Keratinocyte (primary cell): ENCODE measurements around the gene CCND2. TPM values are rescaled to one million over a fixed set of nuclear protein-coding genes. Genes with fewer than 3 reads are reported as not detected.

ENCODE experiments used
- DNase-seq: peaks from one replicate; pipeline ENCODE4 v3.0.0-alpha.2; 2011; ENCODE audit warnings: low read depth, missing footprints, low spot score
- FAIRE-seq: peaks from 2 replicates; lab custom pipeline; 2011; peaks lifted over from hg19 to GRCh38; lab: Jason Lieb, UNC
- H2AFZ ChIP-seq: 2 replicates; pipeline ENCODE4 v1.6.0; 2012; ENCODE audit warnings: low read length, control low read depth, inconsistent platforms; ENCODE audit not compliant: control insufficient read depth
- H3K27ac ChIP-seq: 2 replicates; pipeline ENCODE4 v1.5.1; 2011; ENCODE audit warnings: low read length; ENCODE audit not compliant: control insufficient read depth, insufficient read depth
- H3K27me3 ChIP-seq: 3 replicates; pipeline ENCODE4 v1.6.0; 2011; ENCODE audit warnings: low read length; ENCODE audit not compliant: control insufficient read depth, insufficient read depth; ENCODE audit errors: extremely low read depth
- H3K36me3 ChIP-seq, 2 experiments: 2 replicates in 1 of 2; 3 replicates in 1 of 2; pipeline ENCODE4 v1.5.1; 2011; ENCODE audit warnings: low read length in 2 of 2, mild to moderate bottlenecking in 1 of 2; ENCODE audit not compliant: control insufficient read depth in 2 of 2, insufficient read depth in 2 of 2; ENCODE audit errors: extremely low read depth in 1 of 2
- H3K4me1 ChIP-seq: 3 replicates; pipeline ENCODE4 v1.5.1; 2011; ENCODE audit warnings: low read length; ENCODE audit not compliant: control insufficient read depth, insufficient read depth; ENCODE audit errors: extremely low read depth
- H3K4me2 ChIP-seq: 3 replicates; pipeline ENCODE4 v1.6.0; 2011; ENCODE audit warnings: low read depth, low read length; ENCODE audit not compliant: control insufficient read depth, insufficient read depth; ENCODE audit errors: extremely low read depth
- H3K4me3 ChIP-seq, 3 experiments: fragments of 200-600 bp in 1 of 3; sonication (generic) in 1 of 3; 2 replicates in 2 of 3; 3 replicates in 1 of 3; pipeline ENCODE4 v1.5.1; 2011 to 2016; ENCODE audit warnings: low read length in 3 of 3, mild to moderate bottlenecking in 3 of 3, control low read depth in 2 of 3, inconsistent platforms in 1 of 3, low read depth in 1 of 3, mixed read lengths in 1 of 3, mixed run types in 1 of 3, moderate library complexity in 1 of 3; ENCODE audit not compliant: control insufficient read depth in 2 of 3, insufficient read depth in 2 of 3; ENCODE audit errors: extremely low read depth in 1 of 3
- H3K79me2 ChIP-seq: 2 replicates; pipeline ENCODE4 v1.6.0; 2012; ENCODE audit warnings: low read length; ENCODE audit not compliant: control insufficient read depth, insufficient read depth
- H3K9ac ChIP-seq: 3 replicates; pipeline ENCODE4 v1.6.0; 2011; ENCODE audit warnings: low read length; ENCODE audit not compliant: control insufficient read depth, insufficient read depth; ENCODE audit errors: extremely low read depth
- H3K9me1 ChIP-seq: 3 replicates; pipeline ENCODE4 v1.6.0; 2011; ENCODE audit warnings: low read length; ENCODE audit not compliant: control insufficient read depth, insufficient read depth; ENCODE audit errors: extremely low read depth
- H3K9me3 ChIP-seq: 2 replicates; pipeline ENCODE4 v1.5.1; 2012; ENCODE audit warnings: low read depth, low read length; ENCODE audit not compliant: control insufficient read depth
- H4K20me1 ChIP-seq: 3 replicates; pipeline ENCODE4 v1.6.0; 2011; ENCODE audit warnings: low read length; ENCODE audit not compliant: control insufficient read depth, insufficient read depth; ENCODE audit errors: extremely low read depth
- CTCF ChIP-seq, 3 experiments: IDR thresholded peaks in 1 of 3; conservative IDR thresholded peaks in 1 of 3; optimal IDR thresholded peaks in 1 of 3; 2 replicates in 2 of 3; 3 replicates in 1 of 3; pipeline versions ENCODE3 to v1.5.1; 2011; ENCODE audit warnings: low read length in 3 of 3, mild to moderate bottlenecking in 3 of 3, moderate library complexity in 2 of 3, control low read depth in 1 of 3, inconsistent platforms in 1 of 3; ENCODE audit not compliant: insufficient read depth in 2 of 3; ENCODE audit errors: extremely low read depth in 1 of 3
- EZH2 ChIP-seq: IDR thresholded peaks from one replicate; pipeline ENCODE4 v1.6.1; 2012; ENCODE audit warnings: inconsistent platforms, mild to moderate bottlenecking, low read length, moderate library complexity
- dilution Hi-C: fragments of 300-500 bp; cut with MboI; formaldehyde crosslinking; loops from one replicate; pipeline ENCODE4 v1.7.0; 2020; ENCODE audit warnings: low sequenced_read_pairs; ENCODE audit not compliant: extremely low pct_ligation_motif_present
- polyA plus RNA-seq, 5 experiments: library from polyadenylated mRNA; depleted of rRNA in 3 of 5; stranded (reverse) in 3 of 5; stranded (forward) in 1 of 5; unstranded in 1 of 5; fragments of >200 nt; gene quantifications; 1 replicate in 1 of 5; 2 replicates in 3 of 5; 3 replicates in 1 of 5; pipeline versions ENCODE4 v1.2.1 to v1.2.3, GENCODE V29; 2011 to 2012; ENCODE audit warnings: missing spikeins in 2 of 5, low read depth in 1 of 5, low replicate concordance in 1 of 5

The CCND2 gene
- polyA plus RNA-seq, 1 donor (not counting 4 experiments of a cell fraction or from before 2014, with no cell fraction given): 324 TPM

GRCh38 chr12:4238577-4238976, 35.0 kb upstream of the CCND2 start:
- no peak overlapping the region for H3K27ac ChIP-seq
- FAIRE-seq (no peak), DNase-seq (no peak)
- H4K20me1 ChIP-seq: no peaks in the 10 kb centered on the region
- dilution Hi-C loops: no loop called here
- no peaks in the 10 kb centered on the region for H3K79me2 ChIP-seq
- H3K9me3 ChIP-seq: no peaks in the 10 kb centered on the region
- H3K9me1 ChIP-seq: no peaks in the 10 kb centered on the region
- no peaks in the 10 kb centered on the region for H3K36me3 ChIP-seq
- no peak overlapping the region for H3K4me2 ChIP-seq
- H3K9ac ChIP-seq: no peak overlapping the region
- no peak overlapping the region for H3K4me3 ChIP-seq
- H3K27me3 ChIP-seq: no peaks in the 10 kb centered on the region
- H2AFZ ChIP-seq: no peak overlapping the region
- H3K4me1 ChIP-seq: no peaks in the 10 kb centered on the region
- TF ChIP-seq CTCF (optimal IDR thresholded peaks at IDR 0.05 in 1 of 3, IDR thresholded peaks at IDR 0.05 in 1 of 3, conservative IDR thresholded peaks at IDR 0.05 in 1 of 3; ENCODE audit: extremely low read depth in 1 of 3, insufficient read depth in 2 of 3, low read length in 3 of 3): no peak
- no peak for TF ChIP-seq EZH2

GRCh38 chr12:4239746-4240145, 33.8 kb upstream of the CCND2 start:
- H3K27me3 ChIP-seq: peaks cover 4% of the 10 kb centered on the region

More at GRCh38 chr12:4239746-4240145, 33.8 kb upstream of the CCND2 start:
- DNase-seq (no peak), FAIRE-seq (no peak)
- H3K4me1 ChIP-seq: no peaks in the 10 kb centered on the region
- H3K9ac ChIP-seq: no peak overlapping the region
- H3K4me2 ChIP-seq: no peak overlapping the region
- no peaks in the 10 kb centered on the region for H3K9me3 ChIP-seq
- H3K4me3 ChIP-seq: no peak overlapping the region
- H2AFZ ChIP-seq: no peak overlapping the region
- no peak overlapping the region for H3K27ac ChIP-seq
- H3K36me3 ChIP-seq: no peaks in the 10 kb centered on the region
- no peak for TF ChIP-seq CTCF (optimal IDR thresholded peaks at IDR 0.05 in 1 of 3, IDR thresholded peaks at IDR 0.05 in 1 of 3, conservative IDR thresholded peaks at IDR 0.05 in 1 of 3; ENCODE audit: extremely low read depth in 1 of 3, insufficient read depth in 2 of 3, low read length in 3 of 3)
- TF ChIP-seq EZH2: no peak
- H3K79me2 ChIP-seq: no peaks in the 10 kb centered on the region
- H4K20me1 ChIP-seq: no peaks in the 10 kb centered on the region
- dilution Hi-C loops: no loop called here
- H3K9me1 ChIP-seq: no peaks in the 10 kb centered on the region
